Measurements from ENCODE around the gene DGKZ. TPM values are rescaled to one million over a fixed set of nuclear protein-coding genes. Genes with fewer than 3 reads are reported as not detected.
A peak's percentile ranks its signal among the peaks of the same experiment; 100 is the strongest.

Gene DGKZ
- total and polyA plus RNA-seq, 2 experiments from 2014 or later: 45.1 to 170 TPM

GRCh38 chr11:46345131-46345597 is 2.1 kb upstream of the DGKZ start:
- Histone ChIP-seq H3K4me3 (peak overlapping the region; percentile 55; the same call in 1 of the 2 replicates), H3K4me1 (ENCODE audit: insufficient read depth) (peaks cover 87% of the 10 kb centered on the region), H3K4me2 (peak overlapping the region; percentile 76), H4K20me1 (replicated peaks; ENCODE audit: insufficient read depth) (peaks cover 13% of the 10 kb centered on the region), H3K27me3 (ENCODE audit: insufficient read depth) (peaks cover 7% of the 10 kb centered on the region; the same call in 1 of the 2 replicates), H3K27ac (ENCODE audit: low read depth) (peak overlapping the region; percentile 84; the same call in 1 of the 2 replicates), H3K79me2 (replicated peaks; ENCODE audit: insufficient read depth) (peaks cover 26% of the 10 kb centered on the region), H3K36me3 (ENCODE audit: insufficient read depth) (no peaks in the 10 kb centered on the region), H3K9me2 (ENCODE audit: insufficient read depth) (no peaks in the 10 kb centered on the region), H3F3A (replicated peaks; ENCODE audit: low read depth) (peaks cover 14% of the 10 kb centered on the region; the same call in 1 of the 2 replicates), H2AFZ (peak overlapping the region; percentile 38; the same call in 1 of the 2 replicates)
- H3K27ac Mint-ChIP-seq: peak overlapping the region; percentile 80
- H3K4me3 Mint-ChIP-seq: peak overlapping the region; percentile 49
- DNase-seq (ENCODE audit: low spot score) (peak; percentile 69), ATAC-seq (peak; percentile 41)
- H3K27me3 Mint-ChIP-seq (ENCODE audit: insufficient read depth, low read depth, poor library complexity): peaks cover 14% of the 10 kb centered on the region
- TF ChIP-seq, protein P1, sequence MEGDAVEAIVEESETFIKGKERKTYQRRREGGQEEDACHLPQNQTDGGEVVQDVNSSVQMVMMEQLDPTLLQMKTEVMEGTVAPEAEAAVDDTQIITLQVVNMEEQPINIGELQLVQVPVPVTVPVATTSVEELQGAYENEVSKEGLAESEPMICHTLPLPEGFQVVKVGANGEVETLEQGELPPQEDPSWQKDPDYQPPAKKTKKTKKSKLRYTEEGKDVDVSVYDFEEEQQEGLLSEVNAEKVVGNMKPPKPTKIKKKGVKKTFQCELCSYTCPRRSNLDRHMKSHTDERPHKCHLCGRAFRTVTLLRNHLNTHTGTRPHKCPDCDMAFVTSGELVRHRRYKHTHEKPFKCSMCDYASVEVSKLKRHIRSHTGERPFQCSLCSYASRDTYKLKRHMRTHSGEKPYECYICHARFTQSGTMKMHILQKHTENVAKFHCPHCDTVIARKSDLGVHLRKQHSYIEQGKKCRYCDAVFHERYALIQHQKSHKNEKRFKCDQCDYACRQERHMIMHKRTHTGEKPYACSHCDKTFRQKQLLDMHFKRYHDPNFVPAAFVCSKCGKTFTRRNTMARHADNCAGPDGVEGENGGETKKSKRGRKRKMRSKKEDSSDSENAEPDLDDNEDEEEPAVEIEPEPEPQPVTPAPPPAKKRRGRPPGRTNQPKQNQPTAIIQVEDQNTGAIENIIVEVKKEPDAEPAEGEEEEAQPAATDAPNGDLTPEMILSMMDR (conservative IDR thresholded peaks at IDR 0.05; ENCODE audit: low read depth in 2 of 2): peak; percentile 23 to 43; a peak in 2 of 4 replicates
- no peak for TF ChIP-seq ZNF331 (CRISPR knock-in tag; IDR thresholded peaks at IDR 0.05; ENCODE audit: low read depth)
- no peak for TF ChIP-seq EZH2phosphoT487 (IDR thresholded peaks at IDR 0.05; ENCODE audit: unreplicated experiment)
- no peak for TF ChIP-seq NANOG (IDR thresholded peaks at IDR 0.05; ENCODE audit: borderline replicate concordance)
- no peak for TF ChIP-seq EZH2 (IDR thresholded peaks at IDR 0.05; ENCODE audit: low read depth, unreplicated experiment)
- peaks cover 85% of the 10 kb centered on the region for H3K4me1 Mint-ChIP-seq
- H3K9me3 Mint-ChIP-seq: no peaks in the 10 kb centered on the region; the same call in 2 of the 3 replicates
- H3K36me3 Mint-ChIP-seq (ENCODE audit: low read depth): peaks cover 3% of the 10 kb centered on the region; the same call in 2 of the 3 replicates

DNA sequence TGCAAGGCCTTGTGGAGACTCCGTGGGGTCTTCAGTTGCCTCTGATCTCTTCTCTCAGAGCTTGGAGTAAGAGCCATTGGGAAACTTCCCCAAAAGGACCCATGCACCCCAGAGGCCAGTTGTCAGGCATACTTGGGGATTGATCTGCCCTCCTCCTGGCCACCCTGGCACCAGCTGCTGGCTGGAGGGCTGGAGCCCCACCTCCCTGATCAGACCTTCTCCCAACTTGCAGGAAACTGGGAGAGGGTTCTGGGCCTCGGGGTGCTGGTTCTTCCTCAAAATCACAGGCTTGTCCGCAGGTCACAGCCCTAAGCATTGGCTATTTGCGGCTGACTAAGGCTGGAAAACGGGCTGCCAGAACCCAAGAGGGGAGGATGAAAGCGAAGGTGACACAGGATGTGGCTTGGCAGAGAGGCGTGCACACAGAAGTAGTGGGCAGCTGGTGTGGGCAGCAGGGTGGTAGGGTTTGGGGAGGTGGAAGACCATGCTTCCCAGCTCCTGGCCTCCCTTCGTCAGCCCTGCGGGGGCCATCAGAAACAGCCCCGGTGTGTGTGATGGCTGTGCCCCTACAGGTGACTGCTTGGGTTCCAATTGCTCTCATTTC is 1.3 kb upstream of the DGKZ start:
- Mint-ChIP-seq H3K4me3 (peak overlapping the region; percentile 61), H3K27me3 (ENCODE audit: insufficient read depth, low read depth, poor library complexity) (peaks cover 14% of the 10 kb centered on the region), H3K4me1 (peaks cover 85% of the 10 kb centered on the region), H3K27ac (no peak overlapping the region), H3K36me3 (ENCODE audit: low read depth) (peaks cover 3% of the 10 kb centered on the region; the same call in 2 of the 3 replicates), H3K9me3 (no peaks in the 10 kb centered on the region; the same call in 2 of the 3 replicates)
- Histone ChIP-seq H3K79me2 (replicated peaks; ENCODE audit: insufficient read depth) (peaks cover 27% of the 10 kb centered on the region), H3K27me3 (ENCODE audit: insufficient read depth) (peaks cover 7% of the 10 kb centered on the region; the same call in 1 of the 2 replicates), H3K4me2 (peak overlapping the region; percentile 76), H3K9me2 (ENCODE audit: insufficient read depth) (no peaks in the 10 kb centered on the region), H3F3A (replicated peaks; ENCODE audit: low read depth) (peaks cover 14% of the 10 kb centered on the region; the same call in 1 of the 2 replicates), H3K4me1 (ENCODE audit: insufficient read depth) (peaks cover 79% of the 10 kb centered on the region), H3K36me3 (ENCODE audit: insufficient read depth) (no peaks in the 10 kb centered on the region), H4K20me1 (replicated peaks; ENCODE audit: insufficient read depth) (peaks cover 13% of the 10 kb centered on the region), H3K4me3 (peak overlapping the region; percentile 55), H2AFZ (no peak overlapping the region; the same call in 1 of the 2 replicates), H3K27ac (ENCODE audit: low read depth) (no peak overlapping the region)
- ATAC-seq (no peak), DNase-seq (ENCODE audit: low spot score) (no peak)
- TF ChIP-seq NANOG (IDR thresholded peaks at IDR 0.05; ENCODE audit: borderline replicate concordance) (no peak), ZNF114 (CRISPR knock-in tag; IDR thresholded peaks at IDR 0.05) (no peak), STAT1 (IDR thresholded peaks at IDR 0.05; ENCODE audit: unreplicated experiment) (no peak), JUNB (IDR thresholded peaks at IDR 0.05; ENCODE audit: unreplicated experiment) (no peak)

Data from GM23338 (cell line).